ENCODE measurements around the gene PRKG1. TPM values are rescaled to one million over a fixed set of nuclear protein-coding genes. Genes with fewer than 3 reads are reported as not detected.
A peak's percentile ranks its signal among the peaks of the same experiment; 100 is the strongest.

Gene PRKG1
- total and polyA plus RNA-seq, 2 of the 4 experiments (the other 2 are of a cell fraction) = 3.5 to 18.3 TPM

GRCh38 chr10:51867956-51868355, 793.7 kb downstream of the PRKG1 start:
- peak overlapping the region; percentile 26; the same call in 1 of the 2 replicates for H4K91ac ChIP-seq (ENCODE audit: insufficient read depth, low read depth, low read length)
- H3K79me1 ChIP-seq (ENCODE audit: low read depth in 1 of 2, low read length in 2 of 2) = peaks cover 0 to 3% of the 10 kb centered on the region in 2 experiments; a peak in 2 of 4 replicates
- no peak overlapping the region for H3K14ac ChIP-seq (replicated peaks; ENCODE audit: low read depth, low read length)
- H3K27me3 ChIP-seq (ENCODE audit: control insufficient read depth, insufficient read depth, low read length) = no peaks in the 10 kb centered on the region
- in situ Hi-C loops (cut with MboI; ENCODE audit: low sequenced_read_pairs) (no loop called here), intact Hi-C loops (cut with micrococcal nuclease) (no loop called here), dilution Hi-C loops (cut with HindIII; ENCODE audit: low sequenced_read_pairs, unreplicated experiment) (no loop called here)
- H3K36me3 ChIP-seq (ENCODE audit: control insufficient read depth, insufficient read depth, low read length) = no peaks in the 10 kb centered on the region
- H3K9me1 ChIP-seq (ENCODE audit: insufficient read depth, low read length) = no peaks in the 10 kb centered on the region
- BruUV-seq (replicated peaks) = no TSS peak
- H2AK9ac ChIP-seq (replicated peaks; ENCODE audit: low read depth, low read length, poor library complexity) = no peak overlapping the region
- H3K23ac ChIP-seq (ENCODE audit: low read depth, low read length) = no peak overlapping the region
- peaks cover 3% of the 10 kb centered on the region; the same call in 1 of the 2 replicates for H3K4me1 ChIP-seq (ENCODE audit: control insufficient read depth, insufficient read depth, low read length)
- peak overlapping the region; percentile 78 for H3K4me2 ChIP-seq (ENCODE audit: low read depth, low read length)
- H2AK5ac ChIP-seq (ENCODE audit: low read depth, low read length) = 0 out of 2 replicates have a peak overlapping the region, but pooled peaks have one; percentile 3
- 33% methylated on average over 3 of the region's 4 CpGs; no CpG with 5 or more reads in 1 of the 2 experiments for WGBS, 2 experiments (ENCODE audit: extremely low coverage in 2 of 2, insufficient read length in 1 of 2)
- no peak overlapping the region for H4K5ac ChIP-seq (ENCODE audit: low read depth, low read length)
- no peak overlapping the region for H2AFZ ChIP-seq (replicated peaks; ENCODE audit: low read length, poor library complexity)
- peak overlapping the region in 1 of 2 experiments; percentile 47; a peak in 1 of 4 replicates for H4K8ac ChIP-seq (ENCODE audit: low read depth in 2 of 2, low read length in 2 of 2)
- peak overlapping the region; percentile 43; the same call in 1 of the 2 replicates for H3K27ac ChIP-seq (ENCODE audit: insufficient read depth, low read length)
- peak; percentile 97 for ATAC-seq (ENCODE audit: low read depth)
- H2BK5ac ChIP-seq (ENCODE audit: low read depth, low read length, poor library complexity, severe bottlenecking) = peak overlapping the region; percentile 62
- peak overlapping the region; percentile 33 for H2BK120ac ChIP-seq (ENCODE audit: low read depth, low read length)
- ChIA-PET POLR2A (ENCODE audit: unreplicated experiment) (no interaction called here), CTCF (interaction anchor here (1.0 kb wide), 1 partner anchor 92 kb away, joined by 6 read pairs; no protein-coding TSS in a partner anchor)
- no peaks in the 10 kb centered on the region for H3K9me3 ChIP-seq (ENCODE audit: control insufficient read depth, insufficient read depth, low read length)
- H3K56ac ChIP-seq (ENCODE audit: extremely low read depth, insufficient read depth, low read length) = no peak overlapping the region
- H3K4ac ChIP-seq (ENCODE audit: low read depth, low read length) = peak overlapping the region; percentile 38; the same call in 1 of the 2 replicates
- peak overlapping the region; percentile 37; the same call in 2 of the 3 replicates for H2BK15ac ChIP-seq (ENCODE audit: low read depth, low read length)
- H3K18ac ChIP-seq (ENCODE audit: low read depth, low read length) = peak overlapping the region; percentile 11; the same call in 1 of the 2 replicates
- peak overlapping the region; percentile 29; the same call in 1 of the 2 replicates for H3K4me3 ChIP-seq (ENCODE audit: insufficient read depth, low read depth, low read length)
- H4K20me1 ChIP-seq (ENCODE audit: insufficient read depth, low read length) = no peaks in the 10 kb centered on the region
- H2BK20ac ChIP-seq (ENCODE audit: low read depth, low read length) = peak overlapping the region; percentile 53; the same call in 1 of the 2 replicates
- DNase-seq = peak; percentile 99
- H3K9ac ChIP-seq (ENCODE audit: low read depth, low read length) = no peak overlapping the region
- no peak for TF ChIP-seq ELK1 (IDR thresholded peaks at IDR 0.05; ENCODE audit: borderline replicate concordance, low read depth, low read length)
- peak; percentile 85 for TF ChIP-seq CEBPB (IDR thresholded peaks at IDR 0.05; ENCODE audit: low read depth, low read length)
- TF ChIP-seq POLR2A (IDR thresholded peaks at IDR 0.05; ENCODE audit: low read depth, low read length) = no peak
- 0 out of 2 replicates have a peak, but pooled peaks have one; percentile 2 for TF ChIP-seq SMC3 (IDR thresholded peaks at IDR 0.05; ENCODE audit: low read depth, low read length)
- peak; percentile 22 for TF ChIP-seq RAD21 (IDR thresholded peaks at IDR 0.05; ENCODE audit: low read length)
- TF ChIP-seq RCOR1 (IDR thresholded peaks at IDR 0.05; ENCODE audit: insufficient replicate concordance, low read length) = no peak
- TF ChIP-seq MAZ (IDR thresholded peaks at IDR 0.05; ENCODE audit: borderline replicate concordance, low read depth, low read length) = no peak
- peak; percentile 99 for TF ChIP-seq FOS (IDR thresholded peaks at IDR 0.05; ENCODE audit: low read depth, low read length)
- 0 out of 2 replicates have a peak, but pooled peaks have one; percentile 19 for TF ChIP-seq BHLHE40 (IDR thresholded peaks at IDR 0.05; ENCODE audit: low read depth, low read length)
- no peak for TF ChIP-seq RFX5 (IDR thresholded peaks at IDR 0.05; ENCODE audit: low read depth, low read length)
- TF ChIP-seq CTCF (conservative IDR thresholded peaks at IDR 0.05; ENCODE audit: low read depth, low read length) = no peak
- TF ChIP-seq CHD1 (IDR thresholded peaks at IDR 0.05; ENCODE audit: low read depth, low read length) = no peak
- no peak for TF ChIP-seq USF2 (IDR thresholded peaks at IDR 0.05; ENCODE audit: low read depth, low read length)
- no peak for TF ChIP-seq MAFK (IDR thresholded peaks at IDR 0.05; ENCODE audit: low read depth, low read length)
- peak; percentile 64; the same call in 1 of the 2 replicates for TF ChIP-seq MXI1 (IDR thresholded peaks at IDR 0.05; ENCODE audit: borderline replicate concordance, low read depth, low read length)
